ENCODE results near the gene PIEZO2.
"Not testable (repeated sequence)": the region's sequence is repeated elsewhere in the genome, so short reads cannot be mapped to it uniquely, and the experiment has no call there.

The PIEZO2 gene

DNA sequence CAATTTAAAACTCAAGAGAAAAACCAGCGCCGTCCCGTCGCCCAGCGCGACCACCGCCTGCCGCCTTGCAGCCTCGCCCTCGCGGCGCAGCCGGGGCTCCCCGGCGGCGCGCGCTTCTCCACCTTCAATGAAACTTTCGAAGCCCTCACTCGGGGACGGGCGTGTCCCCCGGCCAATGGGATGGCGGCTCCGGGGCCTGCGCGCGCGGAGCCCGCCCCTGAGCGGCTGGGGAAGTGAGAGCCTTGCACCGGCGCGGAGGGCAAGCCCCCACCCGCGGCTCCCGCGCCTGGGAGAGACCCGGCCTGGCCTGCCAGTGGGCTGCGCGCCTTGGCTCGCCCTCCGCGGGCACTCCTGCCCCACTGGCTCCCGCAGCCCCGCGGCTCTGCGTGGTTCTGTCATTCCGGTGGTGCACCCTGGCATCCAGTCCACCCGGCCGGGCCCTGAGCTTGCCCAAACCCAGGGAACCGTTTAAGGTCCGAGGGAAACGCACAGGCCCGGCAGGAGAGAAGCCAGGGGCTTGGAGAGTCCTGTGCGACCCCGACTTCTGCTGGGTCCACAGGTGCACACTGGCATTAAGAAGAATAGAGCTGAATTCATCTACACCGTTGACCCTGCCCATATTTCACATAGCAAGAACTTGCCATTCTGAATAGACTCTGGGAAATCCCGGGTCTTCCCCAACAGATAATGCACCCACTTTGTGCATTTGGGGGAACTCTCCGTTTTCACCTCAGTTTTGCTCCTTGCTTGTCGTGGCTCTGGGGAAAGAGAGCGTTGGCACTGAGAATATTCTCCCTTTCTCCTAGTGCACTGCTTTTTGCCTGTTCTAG is at the start of gene PIEZO2:
Gene PIEZO2 (minus strand): TSS at position 129 of the 830 bp plus-strand sequence. CDS start 981 bp downstream, outside the sequence.
- peak; percentile 87 for DNase-seq (ENCODE audit: low spot score)

DNA sequence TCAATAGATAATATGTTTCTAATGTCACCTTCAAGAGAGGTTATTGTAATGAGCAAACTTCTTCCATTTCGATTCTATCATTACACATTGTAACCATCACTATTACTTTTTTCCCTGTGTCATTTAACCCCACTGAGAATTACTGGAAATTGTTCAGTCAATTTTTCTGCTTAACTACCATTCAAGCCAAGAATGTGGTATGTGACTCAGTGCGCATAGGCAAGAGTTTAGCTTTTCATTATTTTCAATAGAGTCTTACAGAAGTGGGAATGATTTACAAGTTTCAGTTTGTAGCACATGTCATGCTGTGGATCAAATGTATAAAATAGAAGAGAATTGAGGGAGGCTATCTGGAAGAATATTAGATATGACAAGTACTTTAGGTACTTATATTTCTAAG is 34.3 kb upstream of the PIEZO2 start:
- no peak for DNase-seq (ENCODE audit: low spot score)

DNA sequence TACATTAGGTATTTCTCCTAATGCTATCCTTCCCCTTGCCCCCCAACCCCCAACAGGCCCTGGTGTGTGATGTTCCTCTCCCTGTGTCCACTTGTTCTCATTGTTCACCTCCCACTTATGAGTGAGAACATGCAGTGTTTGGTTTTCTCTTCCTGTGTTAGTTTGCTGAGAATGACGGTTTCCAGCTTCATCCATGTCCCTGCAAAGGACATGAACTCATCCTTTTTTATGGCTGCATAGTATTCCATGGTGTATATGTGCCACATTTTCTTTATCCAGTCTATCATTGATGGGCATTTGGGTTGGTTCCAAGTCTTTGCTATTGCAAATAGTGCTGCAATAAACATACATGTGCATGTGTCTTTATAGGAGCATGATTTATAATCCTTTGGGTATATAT is 32.3 kb upstream of the PIEZO2 start:
- not testable (repeated sequence) for DNase-seq (ENCODE audit: low spot score)

DNA sequence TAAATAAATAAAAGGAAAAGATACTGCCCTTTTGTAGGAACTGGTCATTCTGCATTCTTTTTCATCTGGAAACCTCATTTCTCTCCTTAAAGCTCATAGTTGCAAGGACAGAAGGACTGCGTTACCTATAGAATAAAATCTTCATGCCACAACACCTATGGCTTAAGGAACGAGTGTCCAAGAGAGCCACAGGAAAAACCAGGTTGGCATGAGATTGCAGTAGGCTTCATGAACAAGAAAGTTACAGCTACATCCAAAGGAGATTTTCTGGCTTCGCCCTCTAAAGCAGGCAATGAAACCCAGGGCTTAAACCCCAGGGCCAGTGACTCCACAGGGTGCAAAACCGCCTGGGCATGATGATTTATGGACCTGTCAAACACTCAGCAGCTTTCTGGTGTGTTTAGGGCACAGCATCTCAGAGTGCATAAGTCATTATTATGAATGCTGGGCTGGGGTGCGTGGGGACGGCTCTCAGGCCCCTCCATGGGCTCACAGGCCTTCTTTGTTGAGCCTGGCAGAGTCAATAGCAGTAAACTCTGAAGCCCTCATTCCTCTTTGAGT is 30.7 kb upstream of the PIEZO2 start:
- DNase-seq (ENCODE audit: low spot score) = no peak

DNA sequence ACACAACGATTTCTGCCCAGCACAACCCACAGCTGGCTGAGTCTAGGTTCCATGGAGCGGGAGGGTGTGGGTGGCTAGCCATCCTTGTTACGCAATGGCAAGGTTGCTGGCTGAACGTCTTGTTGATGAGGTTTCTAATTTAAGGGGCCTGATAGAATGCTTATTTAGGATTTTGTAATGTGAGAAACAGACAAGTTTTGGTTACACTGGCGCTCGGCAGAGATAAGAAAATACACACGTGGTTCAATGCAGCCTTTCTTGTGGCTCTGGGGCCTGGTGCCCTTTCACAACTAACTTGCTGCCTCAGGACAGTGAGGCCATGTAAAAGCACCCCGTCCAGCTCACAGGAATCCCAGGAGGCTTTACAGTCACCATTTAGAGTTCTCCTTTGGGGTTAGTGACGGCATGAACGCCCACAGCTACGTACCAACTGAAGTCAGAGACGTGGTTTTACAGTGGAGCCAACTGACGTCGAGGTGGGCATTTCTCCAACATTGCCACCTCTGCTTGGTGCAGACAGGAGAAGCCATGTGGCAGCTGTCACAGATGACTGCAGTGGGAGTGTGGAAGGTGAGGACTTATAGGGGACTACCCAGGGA is 29.7 kb upstream of the PIEZO2 start:
- peak; percentile 82 for DNase-seq (ENCODE audit: low spot score)

DNA sequence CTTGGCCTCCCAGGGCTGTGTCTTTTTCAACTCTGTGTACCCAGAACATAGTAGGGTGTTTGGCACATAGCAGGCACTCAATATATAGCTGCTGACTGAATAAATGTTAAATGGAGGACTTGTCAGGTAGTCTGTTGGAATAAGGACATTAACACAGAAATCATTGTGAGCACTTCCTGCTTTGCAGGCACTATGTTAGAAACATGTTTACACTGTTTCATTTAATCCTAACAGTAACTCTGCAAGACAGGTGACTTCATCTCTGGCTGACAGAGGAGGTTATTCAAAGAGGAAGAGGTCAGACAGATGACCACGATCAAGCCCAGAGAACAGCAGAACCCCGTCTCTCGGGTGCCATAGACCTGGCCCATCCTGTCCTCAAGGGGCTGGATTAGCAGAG is 28.0 kb upstream of the PIEZO2 start:
- DNase-seq (ENCODE audit: low spot score) = no peak

DNA sequence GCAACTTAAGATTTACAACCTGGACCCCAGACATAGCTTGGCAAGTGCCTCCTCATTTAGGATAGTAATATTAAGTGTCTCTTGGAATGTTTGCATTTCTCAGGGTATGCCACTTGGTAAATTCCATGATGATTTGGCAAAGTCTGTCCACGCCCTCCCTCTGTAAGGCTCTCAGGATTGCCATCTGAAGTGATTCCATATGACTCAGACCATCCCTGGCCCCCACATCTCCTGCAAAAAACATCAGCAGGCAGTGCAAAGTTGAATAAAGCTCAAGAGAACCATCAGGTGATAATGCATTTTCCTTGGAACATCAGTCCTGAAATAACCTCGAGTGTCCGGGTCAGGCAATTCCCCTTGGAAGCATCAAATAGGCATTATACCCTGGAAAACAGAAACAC is 27.1 kb upstream of the PIEZO2 start:
- peak; percentile 69 for DNase-seq (ENCODE audit: low spot score)

DNA sequence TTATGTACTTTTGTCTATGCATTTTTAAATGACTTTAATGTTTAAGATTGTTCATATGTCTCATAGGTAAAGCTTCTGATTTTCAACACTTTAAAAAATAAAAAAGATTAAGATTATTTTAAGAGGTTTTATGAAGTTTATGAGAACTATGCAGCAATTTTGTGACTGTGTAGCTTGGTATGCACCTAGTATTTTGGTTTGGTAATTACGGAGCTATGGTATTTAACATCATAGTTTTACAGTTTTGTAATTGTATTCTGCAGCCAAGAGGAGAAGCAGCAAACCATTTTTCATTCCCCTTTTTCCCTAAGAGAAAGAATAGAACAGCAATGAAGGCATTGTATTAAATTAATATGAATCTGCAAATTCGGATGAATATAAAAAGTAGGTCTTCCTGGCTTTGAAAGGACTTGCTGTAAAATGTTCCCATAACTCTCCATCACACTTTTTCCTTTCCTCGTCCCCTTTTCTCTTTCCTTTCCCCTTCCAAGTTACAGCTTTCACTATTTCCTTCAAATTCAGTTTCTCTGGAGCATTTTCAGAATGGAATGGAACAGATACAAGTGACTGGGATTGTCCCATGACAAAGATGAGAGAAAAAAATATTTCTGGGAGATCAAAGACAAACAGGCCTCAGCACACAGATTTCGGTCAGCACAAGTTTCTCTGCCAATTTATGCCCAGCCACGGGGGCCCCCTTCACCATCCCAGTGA is 26.1 kb upstream of the PIEZO2 start:
- DNase-seq (ENCODE audit: low spot score) = peak; percentile 80

DNA sequence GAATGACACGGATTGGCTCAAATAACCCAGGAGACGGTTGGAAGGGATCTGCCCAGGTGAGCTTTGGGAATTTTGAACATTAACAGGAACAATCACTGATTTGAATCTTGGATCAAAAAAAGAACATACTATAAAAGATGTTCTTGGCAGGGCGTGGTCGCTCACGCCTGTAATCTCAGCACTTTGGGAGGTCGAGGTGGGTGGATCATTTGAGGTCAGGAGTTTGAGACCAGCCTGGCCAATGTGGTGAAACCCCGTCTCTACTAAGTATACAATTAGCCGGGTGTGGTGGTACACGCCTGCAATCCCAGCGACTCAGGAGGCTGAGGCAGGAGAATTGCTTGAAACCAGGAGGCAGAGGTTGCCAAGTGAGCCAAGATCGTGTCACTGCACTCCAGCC is 24.8 kb upstream of the PIEZO2 start:
- not testable (repeated sequence) for DNase-seq (ENCODE audit: low spot score)

DNA sequence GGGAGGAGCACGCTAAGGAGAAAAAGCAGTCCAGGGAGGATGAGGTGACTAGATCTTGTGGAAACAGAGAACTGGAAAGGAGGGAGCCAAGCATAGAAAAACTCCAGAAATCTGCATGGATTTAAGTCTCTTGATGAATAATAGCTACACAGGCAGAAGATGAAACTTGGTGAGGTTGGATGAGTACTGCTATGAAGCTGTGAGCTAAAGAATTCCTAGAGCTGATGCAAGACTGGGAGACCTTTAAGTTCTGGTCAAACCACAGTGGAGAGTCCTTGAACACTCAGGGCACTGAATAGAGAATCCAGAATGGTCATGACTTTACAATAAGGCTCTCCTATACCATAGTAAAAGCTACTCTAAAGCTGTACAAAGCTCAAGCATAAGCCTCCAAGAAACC is 18.4 kb upstream of the PIEZO2 start:
- DNase-seq (ENCODE audit: low spot score) = peak; percentile 50

DNA sequence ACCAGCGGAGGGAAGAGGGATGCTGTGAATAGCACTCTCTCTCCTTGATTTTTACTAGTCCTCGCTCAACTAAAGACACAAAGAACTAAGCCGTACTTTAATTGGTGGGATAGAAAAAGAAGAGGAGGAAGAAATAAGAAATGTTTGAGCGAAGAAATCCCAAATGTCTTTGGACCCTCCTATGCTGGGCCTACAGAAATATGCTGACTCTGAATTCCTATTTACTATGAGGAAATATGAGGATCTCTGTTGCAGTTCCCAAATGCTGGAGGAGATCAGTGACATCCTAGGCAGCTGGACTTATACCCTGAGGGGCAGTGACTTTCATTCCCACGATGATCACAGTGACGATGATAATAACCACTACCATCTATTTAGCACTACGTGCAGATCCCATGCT is 16.6 kb upstream of the PIEZO2 start:
- no peak for DNase-seq (ENCODE audit: low spot score)

DNA sequence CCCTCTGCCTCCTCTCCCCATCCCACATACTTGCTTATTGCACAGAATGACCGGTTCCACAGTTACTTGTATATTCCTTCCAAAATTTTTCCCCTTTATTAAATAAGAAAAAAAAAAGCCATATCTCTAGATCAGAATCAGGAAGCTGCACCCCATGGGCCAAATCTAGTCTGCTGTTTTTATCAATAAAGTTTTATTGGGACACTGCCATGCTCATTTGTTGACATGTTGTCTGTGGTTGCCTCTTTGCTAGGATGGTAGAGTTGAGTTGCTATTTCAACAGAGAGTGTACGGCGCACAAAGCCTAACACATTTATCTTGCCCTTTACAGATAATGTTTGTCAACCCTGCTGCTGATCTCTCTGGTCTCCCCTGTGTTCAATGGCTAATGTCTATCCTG is 15.8 kb upstream of the PIEZO2 start:
- no peak for DNase-seq (ENCODE audit: low spot score)

DNA sequence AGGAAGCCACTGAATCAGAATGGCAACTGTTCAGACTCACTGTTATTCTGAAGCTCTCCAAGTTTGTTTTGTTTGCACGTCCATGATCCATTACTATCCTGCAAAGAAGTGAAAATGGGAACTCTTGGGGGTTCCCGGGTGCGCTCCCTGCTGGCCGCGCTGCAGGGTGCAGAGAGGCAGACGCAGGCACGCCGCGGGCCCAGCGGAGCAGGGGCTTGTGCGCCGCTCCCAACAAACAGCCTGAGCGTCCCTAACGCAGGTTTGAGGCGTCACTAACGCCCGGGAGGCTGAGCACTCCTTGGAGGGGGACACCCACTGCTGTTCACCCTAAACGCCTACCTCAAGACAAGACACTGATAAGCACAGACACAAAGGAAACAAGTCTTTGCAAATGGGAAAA is 14.3 kb upstream of the PIEZO2 start:
- no peak for DNase-seq (ENCODE audit: low spot score)

DNA sequence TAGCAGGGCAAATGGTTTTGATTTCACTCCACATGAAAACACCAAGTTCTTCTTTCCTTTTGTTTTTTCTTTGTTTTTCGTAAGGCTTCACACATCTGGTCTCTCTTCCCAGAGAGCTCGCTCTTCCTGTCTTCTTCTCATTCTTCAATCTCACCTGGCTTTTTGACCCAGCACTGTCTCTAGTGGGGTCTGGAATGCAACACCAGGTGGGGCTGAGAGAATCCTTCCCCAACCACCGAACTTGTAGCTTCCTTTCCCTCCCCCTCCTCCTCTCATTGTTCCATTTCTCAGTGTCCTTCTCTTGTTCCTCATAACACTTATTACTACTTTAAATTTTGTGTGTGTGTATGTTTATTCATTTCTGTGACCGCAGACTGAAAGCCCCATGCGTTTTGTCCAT is 13.5 kb upstream of the PIEZO2 start:
- no peak for DNase-seq (ENCODE audit: low spot score)

DNA sequence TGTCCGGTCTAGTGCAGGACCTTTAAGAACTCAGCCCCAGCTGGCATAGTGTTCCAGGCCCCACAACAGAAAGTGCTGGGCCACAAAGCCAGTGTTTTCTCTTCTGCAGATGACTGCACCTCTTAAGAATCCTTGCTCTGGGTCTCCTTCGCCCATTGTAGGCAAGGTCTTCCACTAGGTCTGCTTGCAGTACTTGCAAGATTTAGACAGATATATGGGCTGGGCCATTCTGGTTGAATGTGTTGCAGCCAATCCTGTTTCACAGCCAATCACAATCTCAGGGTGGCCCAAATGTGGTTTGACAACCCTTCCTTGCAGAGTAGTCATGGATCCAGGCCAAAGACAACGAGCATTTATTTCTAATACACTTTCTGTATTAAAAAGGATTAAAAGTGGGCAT is 13.1 kb upstream of the PIEZO2 start:
- DNase-seq (ENCODE audit: low spot score) = no peak

DNA sequence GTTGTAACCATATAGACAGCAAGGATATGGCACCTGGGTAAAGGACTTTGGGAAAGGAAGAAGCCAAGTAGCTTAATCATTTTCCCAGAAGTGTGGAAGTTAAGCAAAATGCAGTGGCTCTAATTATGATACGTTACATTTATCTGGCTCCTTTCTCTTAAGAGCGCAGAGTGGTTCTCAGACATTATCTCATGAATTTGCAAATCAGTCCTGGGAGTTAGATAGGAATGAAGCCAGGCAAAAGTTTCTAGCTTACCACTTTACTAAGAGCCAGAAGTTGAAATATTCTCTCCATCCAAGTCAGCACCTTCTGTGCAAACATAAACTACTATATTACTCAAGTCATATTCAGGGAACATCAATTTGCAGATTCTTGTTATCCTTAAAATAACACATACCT is 10.9 kb upstream of the PIEZO2 start:
- no peak for DNase-seq (ENCODE audit: low spot score)

DNA sequence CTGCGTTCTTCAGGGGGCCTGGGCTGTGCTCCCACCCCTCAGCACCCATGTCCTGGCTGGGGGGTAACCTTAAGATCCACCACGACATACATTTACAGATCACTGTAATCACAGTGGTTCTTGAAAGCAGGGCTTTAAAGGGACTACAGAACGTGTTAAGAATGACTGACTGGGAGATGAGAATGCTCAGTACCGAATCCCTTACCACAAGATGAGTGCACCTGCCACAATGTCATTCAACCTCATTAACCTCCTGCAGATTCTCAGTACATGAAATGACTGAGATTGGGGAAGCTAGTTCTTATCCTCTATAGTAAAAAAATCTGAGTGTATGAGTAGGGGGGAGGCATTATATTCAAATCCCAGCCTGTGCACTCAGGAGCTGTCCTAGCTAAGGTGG is 10.5 kb upstream of the PIEZO2 start:
- no peak for DNase-seq (ENCODE audit: low spot score)

DNA sequence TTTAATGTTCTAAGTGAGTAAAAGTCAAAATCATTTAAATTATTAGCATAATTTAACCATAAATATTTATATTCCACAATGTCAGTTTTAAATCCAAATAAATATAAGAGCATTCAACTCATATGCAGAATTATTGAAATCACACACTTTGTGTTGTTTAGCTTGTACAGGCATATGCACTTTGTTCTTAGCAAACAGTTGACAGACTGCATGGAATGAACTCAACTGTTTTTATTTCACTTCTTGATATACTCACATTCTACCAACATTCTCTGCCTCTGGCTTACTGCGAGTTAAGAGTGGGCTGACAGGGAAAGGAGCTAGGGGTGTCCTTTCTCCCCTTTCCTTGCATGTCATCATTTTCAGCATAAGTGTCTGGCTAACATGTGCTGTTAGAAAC is 7.6 kb upstream of the PIEZO2 start:
- DNase-seq (ENCODE audit: low spot score) = no peak

DNA sequence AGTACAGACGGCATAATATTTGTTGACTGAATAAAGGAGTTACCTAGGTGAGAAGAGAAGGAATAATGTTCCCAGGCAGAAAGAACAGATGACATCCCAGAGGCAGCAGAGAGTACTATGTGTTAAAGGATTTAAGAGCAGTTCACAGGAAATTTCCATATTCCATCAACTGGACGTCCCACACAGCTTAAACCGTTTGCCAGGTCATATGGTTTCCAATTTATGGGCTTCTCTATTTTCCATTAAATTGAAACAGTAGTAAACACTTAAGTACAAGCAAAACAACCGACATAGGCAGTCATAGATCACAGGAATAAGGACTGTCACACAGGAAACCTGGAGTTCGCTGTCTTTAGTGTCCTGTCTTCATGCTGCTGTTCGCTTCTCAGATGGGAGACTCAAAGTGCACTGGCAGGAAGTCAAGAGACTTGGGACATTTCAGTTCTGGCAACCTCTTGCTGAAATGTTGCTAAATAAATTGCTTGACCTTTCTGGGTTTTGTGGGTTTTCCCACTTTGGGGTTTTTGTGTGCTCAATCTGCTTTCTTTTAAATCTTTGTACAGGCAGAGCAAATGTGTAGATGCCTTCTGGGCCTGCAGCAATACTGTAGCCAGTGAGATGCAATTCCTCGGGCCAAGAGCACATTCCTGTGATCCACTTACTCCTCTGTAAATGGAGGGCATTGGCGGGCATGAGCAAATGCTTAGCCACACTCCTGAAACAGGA is 5.8 kb upstream of the PIEZO2 start:
- peak; percentile 38 for DNase-seq (ENCODE audit: low spot score)

DNA sequence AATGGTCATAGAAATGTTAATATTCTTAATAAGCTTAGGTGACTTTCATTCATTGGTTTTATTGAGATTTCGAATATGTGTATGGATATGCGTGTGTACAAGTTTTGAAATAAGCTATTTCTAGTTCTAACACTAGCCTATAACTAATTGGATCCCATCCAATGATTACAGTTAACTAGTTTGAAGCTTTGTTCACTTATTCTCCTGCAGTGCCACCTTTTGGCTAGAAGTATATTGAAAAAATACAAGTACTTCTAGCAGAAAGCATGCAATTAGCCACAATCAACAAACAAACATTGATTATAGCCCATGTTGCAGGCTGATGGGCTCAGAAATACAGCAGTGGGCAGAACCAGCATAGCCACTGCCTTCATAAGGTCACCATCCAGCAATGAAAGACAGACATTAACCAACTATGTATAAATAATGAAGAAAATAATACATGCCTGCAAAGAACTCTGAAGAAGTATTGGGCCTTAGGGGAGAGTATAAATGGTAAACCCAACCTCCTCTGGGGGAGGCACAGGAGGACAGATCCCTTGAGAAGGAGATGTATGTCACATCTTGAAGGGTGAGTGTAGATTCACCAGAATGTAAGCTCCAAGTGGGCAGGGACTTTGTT is 5.1 kb upstream of the PIEZO2 start:
- DNase-seq (ENCODE audit: low spot score) = peak; percentile 49

DNA sequence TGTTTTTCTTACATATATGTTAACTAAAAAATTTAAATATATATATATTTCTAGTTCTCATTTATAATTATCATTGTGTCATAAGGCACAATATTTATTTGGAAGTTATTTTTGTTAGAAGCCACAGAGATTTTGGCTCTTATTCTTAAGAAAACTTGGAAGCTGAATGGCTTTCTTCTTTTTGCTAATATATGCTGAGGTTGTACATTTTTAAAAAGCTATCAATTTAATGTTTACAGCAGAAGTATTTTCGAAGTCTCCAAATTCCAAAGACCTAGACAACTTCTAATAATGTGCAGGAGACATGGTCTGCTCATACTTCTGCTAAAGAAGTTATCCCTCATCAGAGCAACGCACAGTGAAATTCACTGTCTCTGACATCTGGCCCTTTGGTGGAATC is 3.7 kb upstream of the PIEZO2 start:
- no peak for DNase-seq (ENCODE audit: low spot score)

DNA sequence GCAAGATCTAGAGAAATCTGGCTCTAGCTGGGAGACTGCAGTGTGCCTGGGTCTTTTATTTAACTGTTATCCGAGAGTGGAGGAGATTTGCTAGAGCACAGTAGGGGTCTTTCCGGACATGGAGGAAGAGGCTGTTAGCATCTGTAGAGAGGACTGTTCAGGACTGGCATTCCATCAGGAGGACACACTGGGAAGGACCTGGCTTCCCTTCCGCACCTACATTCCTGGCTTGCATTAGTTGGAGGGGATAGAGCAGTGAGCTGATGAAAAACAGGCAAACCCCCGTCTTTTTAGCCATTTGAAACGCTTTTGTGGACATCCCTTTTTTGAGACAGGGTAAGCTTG is 874 bp upstream of the PIEZO2 start:
- DNase-seq (ENCODE audit: low spot score) = no peak
